ENCODE results near the gene MEGF10. TPM values are rescaled to one million over a fixed set of nuclear protein-coding genes. Genes with fewer than 3 reads are reported as not detected.

The MEGF10 gene
- total and polyA plus RNA-seq, 2 experiments from 2014 or later: not detected

DNA sequence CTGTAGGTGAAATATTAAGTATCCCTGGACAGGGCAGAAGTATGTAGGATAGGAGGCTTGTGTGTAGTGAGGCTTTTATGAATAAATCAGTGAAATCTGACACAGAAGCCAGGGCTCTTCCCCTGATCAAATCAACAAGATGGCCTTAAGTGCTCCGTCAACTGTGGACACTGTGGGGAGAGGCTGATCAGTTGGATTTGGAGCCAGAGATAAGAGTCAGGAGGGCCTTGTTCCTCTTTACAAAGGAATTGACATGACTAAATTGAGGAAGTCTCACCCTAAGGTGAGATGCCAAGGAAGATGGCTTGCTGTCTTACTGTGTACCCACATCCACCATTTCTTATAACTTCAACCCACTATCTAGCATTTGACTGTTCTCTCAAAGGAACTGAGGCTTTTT, 135.3 kb downstream of the MEGF10 start:
- no peak overlapping the region for H3K27ac ChIP-seq
- H3K79me2 ChIP-seq (ENCODE audit: insufficient read depth): no peaks in the 10 kb centered on the region
- DNase-seq: no peak
- no peaks in the 10 kb centered on the region for H3F3A ChIP-seq (ENCODE audit: insufficient read depth)
- H3K27me3 ChIP-seq (replicated peaks; ENCODE audit: insufficient read depth): no peaks in the 10 kb centered on the region; the same call in 1 of the 2 replicates
- H3K9me3 ChIP-seq (ENCODE audit: low read depth): no peaks in the 10 kb centered on the region
- no peak for TF ChIP-seq EZH2 (IDR thresholded peaks at IDR 0.05; ENCODE audit: insufficient read depth, poor library complexity, severe bottlenecking)
- TF ChIP-seq EZH2phosphoT487 (IDR thresholded peaks at IDR 0.05; ENCODE audit: insufficient read depth, low read depth): no peak
- no peak overlapping the region for H2AFZ ChIP-seq
- no peak overlapping the region for H3K4me2 ChIP-seq (ENCODE audit: unreplicated experiment)
- WGBS, 2 experiments (ENCODE audit: low coverage in 1 of 2, low lambda C conversion rate in 2 of 2, missing lambda C conversion rate in 2 of 2): 93% methylated on average over 1 of the region's 1 CpG
- in situ Hi-C loops (cut with MboI): no loop called here
- H3K36me3 ChIP-seq (ENCODE audit: low read depth): no peaks in the 10 kb centered on the region
- H3K4me1 ChIP-seq (ENCODE audit: insufficient read depth): no peaks in the 10 kb centered on the region
- H4K20me1 ChIP-seq (ENCODE audit: insufficient read depth): no peaks in the 10 kb centered on the region
- H3K9ac ChIP-seq: no peak overlapping the region
- no peaks in the 10 kb centered on the region for H3K9me2 ChIP-seq (ENCODE audit: insufficient read depth)
- no peak overlapping the region for H3K4me3 ChIP-seq

DNA sequence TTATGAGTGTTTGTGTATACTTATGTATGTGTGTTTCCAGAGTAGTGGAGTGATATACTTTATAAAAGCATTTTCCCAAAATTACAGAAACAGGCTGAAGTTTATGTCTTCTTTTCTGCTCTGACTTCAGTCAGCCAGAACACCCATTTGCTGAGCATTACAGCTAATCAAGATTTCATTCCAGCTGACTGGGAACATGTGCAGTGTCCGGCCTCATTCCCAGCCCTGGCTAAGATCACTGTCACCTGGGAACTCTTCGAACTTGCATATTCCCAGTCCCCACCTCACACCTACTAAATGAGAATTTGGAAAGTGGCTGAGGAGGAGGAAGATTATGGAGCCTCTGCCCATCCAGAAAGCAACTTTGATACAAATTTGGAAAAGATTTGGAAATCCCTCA, 136.1 kb downstream of the MEGF10 start:
- H3K9me2 ChIP-seq (ENCODE audit: insufficient read depth): no peaks in the 10 kb centered on the region
- H3K4me1 ChIP-seq (ENCODE audit: insufficient read depth): no peaks in the 10 kb centered on the region
- H3K4me2 ChIP-seq (ENCODE audit: unreplicated experiment): no peak overlapping the region
- H3K36me3 ChIP-seq (ENCODE audit: low read depth): no peaks in the 10 kb centered on the region
- no peak for TF ChIP-seq EZH2phosphoT487 (IDR thresholded peaks at IDR 0.05; ENCODE audit: insufficient read depth, low read depth)
- TF ChIP-seq EZH2 (IDR thresholded peaks at IDR 0.05; ENCODE audit: insufficient read depth, poor library complexity, severe bottlenecking): no peak
- H3K27ac ChIP-seq: no peak overlapping the region
- H3F3A ChIP-seq (ENCODE audit: insufficient read depth): no peaks in the 10 kb centered on the region
- no peak overlapping the region for H3K9ac ChIP-seq
- no peaks in the 10 kb centered on the region for H3K9me3 ChIP-seq (ENCODE audit: low read depth)
- no peaks in the 10 kb centered on the region for H3K79me2 ChIP-seq (ENCODE audit: insufficient read depth)
- no peak overlapping the region for H2AFZ ChIP-seq
- 11 to 14% methylated on average over 2 of the region's 2 CpGs for WGBS, 2 experiments (ENCODE audit: low coverage in 1 of 2, low lambda C conversion rate in 2 of 2, missing lambda C conversion rate in 2 of 2)
- no peak for DNase-seq
- no peaks in the 10 kb centered on the region; the same call in 1 of the 2 replicates for H3K27me3 ChIP-seq (replicated peaks; ENCODE audit: insufficient read depth)
- in situ Hi-C loops (cut with MboI): no loop called here
- no peaks in the 10 kb centered on the region for H4K20me1 ChIP-seq (ENCODE audit: insufficient read depth)
- no peak overlapping the region for H3K4me3 ChIP-seq

DNA sequence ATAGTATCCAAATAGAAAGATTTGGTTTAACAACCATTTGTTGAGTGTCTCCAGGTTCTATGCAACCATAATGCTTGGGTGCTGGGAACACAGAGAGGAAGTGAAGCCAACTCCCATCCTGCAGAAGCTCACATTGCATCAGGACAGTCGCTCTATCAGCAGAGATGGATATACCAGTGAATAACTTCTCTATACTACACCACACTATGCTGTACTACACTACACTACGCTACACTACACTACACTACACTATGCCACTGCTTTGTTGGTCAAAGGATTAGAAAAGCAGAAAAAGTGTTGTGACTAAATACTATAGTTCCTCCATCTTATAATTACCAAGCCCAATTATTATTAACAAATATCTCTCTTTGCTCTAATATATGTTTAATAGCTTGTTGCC, 137.7 kb downstream of the MEGF10 start:
- Histone ChIP-seq H3K27me3 (replicated peaks; ENCODE audit: insufficient read depth) (no peaks in the 10 kb centered on the region; the same call in 1 of the 2 replicates), H3K27ac (no peak overlapping the region), H3K4me2 (ENCODE audit: unreplicated experiment) (no peak overlapping the region), H3F3A (ENCODE audit: insufficient read depth) (no peaks in the 10 kb centered on the region), H3K9ac (no peak overlapping the region), H2AFZ (no peak overlapping the region), H3K36me3 (ENCODE audit: low read depth) (no peaks in the 10 kb centered on the region), H3K4me3 (no peak overlapping the region), H4K20me1 (ENCODE audit: insufficient read depth) (no peaks in the 10 kb centered on the region), H3K4me1 (ENCODE audit: insufficient read depth) (no peaks in the 10 kb centered on the region), H3K9me3 (ENCODE audit: low read depth) (no peaks in the 10 kb centered on the region), H3K79me2 (ENCODE audit: insufficient read depth) (no peaks in the 10 kb centered on the region), H3K9me2 (ENCODE audit: insufficient read depth) (no peaks in the 10 kb centered on the region)
- TF ChIP-seq EZH2 (IDR thresholded peaks at IDR 0.05; ENCODE audit: insufficient read depth, poor library complexity, severe bottlenecking) (no peak), EZH2phosphoT487 (IDR thresholded peaks at IDR 0.05; ENCODE audit: insufficient read depth, low read depth) (no peak)
- in situ Hi-C loops (cut with MboI): no loop called here
- 51 to 60% methylated on average over 2 of the region's 2 CpGs for WGBS, 2 experiments (ENCODE audit: low coverage in 1 of 2, low lambda C conversion rate in 2 of 2, missing lambda C conversion rate in 2 of 2)
- DNase-seq: no peak

DNA sequence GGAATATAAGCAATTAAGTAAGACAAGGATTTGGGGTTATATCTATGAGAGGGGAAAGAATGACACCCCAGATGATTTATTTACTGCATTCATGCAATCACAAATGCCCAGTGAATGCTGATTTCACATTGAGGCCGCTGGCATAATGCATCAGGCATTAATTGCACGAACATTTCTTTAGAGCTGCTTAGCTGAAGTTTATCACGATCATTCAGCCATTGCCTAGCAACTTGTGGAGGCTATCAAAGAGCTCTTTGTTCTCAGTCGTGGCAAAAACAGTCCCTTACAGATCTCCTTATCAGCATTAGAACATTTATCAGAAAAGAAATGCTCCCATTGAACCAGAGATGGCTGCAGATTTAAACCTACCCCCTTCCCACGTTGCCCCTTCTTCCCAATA, 138.2 kb downstream of the MEGF10 start:
- H3K4me1 ChIP-seq (ENCODE audit: insufficient read depth): no peaks in the 10 kb centered on the region
- H3K79me2 ChIP-seq (ENCODE audit: insufficient read depth): no peaks in the 10 kb centered on the region
- H3K36me3 ChIP-seq (ENCODE audit: low read depth): no peaks in the 10 kb centered on the region
- H3F3A ChIP-seq (ENCODE audit: insufficient read depth): no peaks in the 10 kb centered on the region
- H4K20me1 ChIP-seq (ENCODE audit: insufficient read depth): no peaks in the 10 kb centered on the region
- no peak overlapping the region for H3K9ac ChIP-seq
- no peak for DNase-seq
- no peak overlapping the region for H3K4me2 ChIP-seq (ENCODE audit: unreplicated experiment)
- no peaks in the 10 kb centered on the region for H3K9me3 ChIP-seq (ENCODE audit: low read depth)
- no peaks in the 10 kb centered on the region; the same call in 1 of the 2 replicates for H3K27me3 ChIP-seq (replicated peaks; ENCODE audit: insufficient read depth)
- TF ChIP-seq EZH2phosphoT487 (IDR thresholded peaks at IDR 0.05; ENCODE audit: insufficient read depth, low read depth): no peak
- no peak for TF ChIP-seq EZH2 (IDR thresholded peaks at IDR 0.05; ENCODE audit: insufficient read depth, poor library complexity, severe bottlenecking)
- 45 to 49% methylated on average over 5 of the region's 5 CpGs for WGBS, 2 experiments (ENCODE audit: low coverage in 1 of 2, low lambda C conversion rate in 2 of 2, missing lambda C conversion rate in 2 of 2)
- H3K4me3 ChIP-seq: no peak overlapping the region
- H3K9me2 ChIP-seq (ENCODE audit: insufficient read depth): no peaks in the 10 kb centered on the region
- in situ Hi-C loops (cut with MboI): no loop called here
- H2AFZ ChIP-seq: no peak overlapping the region
- H3K27ac ChIP-seq: no peak overlapping the region

GRCh38 chr5:127429928-127430327, 139.3 kb downstream of the MEGF10 start:
- H3F3A ChIP-seq (ENCODE audit: insufficient read depth): no peaks in the 10 kb centered on the region
- no peak for DNase-seq
- H3K27me3 ChIP-seq (replicated peaks; ENCODE audit: insufficient read depth): no peaks in the 10 kb centered on the region
- H3K9me3 ChIP-seq (ENCODE audit: low read depth): no peaks in the 10 kb centered on the region
- H3K4me1 ChIP-seq (ENCODE audit: insufficient read depth): no peaks in the 10 kb centered on the region
- H3K4me2 ChIP-seq (ENCODE audit: unreplicated experiment): no peak overlapping the region
- TF ChIP-seq EZH2phosphoT487 (IDR thresholded peaks at IDR 0.05; ENCODE audit: insufficient read depth, low read depth): no peak
- no peak for TF ChIP-seq EZH2 (IDR thresholded peaks at IDR 0.05; ENCODE audit: insufficient read depth, poor library complexity, severe bottlenecking)
- H3K4me3 ChIP-seq: no peak overlapping the region
- in situ Hi-C loops (cut with MboI): no loop called here
- H2AFZ ChIP-seq: no peak overlapping the region
- H3K27ac ChIP-seq: no peak overlapping the region
- no peaks in the 10 kb centered on the region for H3K79me2 ChIP-seq (ENCODE audit: insufficient read depth)
- no peak overlapping the region for H3K9ac ChIP-seq
- H4K20me1 ChIP-seq (ENCODE audit: insufficient read depth): no peaks in the 10 kb centered on the region
- no peaks in the 10 kb centered on the region for H3K36me3 ChIP-seq (ENCODE audit: low read depth)
- H3K9me2 ChIP-seq (ENCODE audit: insufficient read depth): no peaks in the 10 kb centered on the region

Measured in GM23248 (cell line).